KMS-11 (cell line): ENCODE data around the gene PPP1R12A.
"Not testable (repeated sequence)": the region's sequence is repeated elsewhere in the genome, so short reads cannot be mapped to it uniquely, and the experiment has no call there.

Experiments
- H2AFZ ChIP-seq: fragments of 200-600 bp; sonication (generic); 2 replicates; pipeline ENCODE4 v1.6.1; 2016; ENCODE audit warnings: antibody characterized with exemption, mixed run types, low read depth
- H3K27ac ChIP-seq: fragments of 200-600 bp; sonication (generic); 2 replicates; pipeline ENCODE4 v1.6.1; 2016; ENCODE audit warnings: mild to moderate bottlenecking, mixed run types
- H3K27me3 ChIP-seq: fragments of 200-600 bp; sonication (generic); 2 replicates; pipeline ENCODE4 v1.6.1; 2017; ENCODE audit warnings: mild to moderate bottlenecking, low read depth, mixed run types, moderate library complexity; ENCODE audit not compliant: insufficient read depth
- H3K36me3 ChIP-seq: fragments of 200-600 bp; sonication (generic); 2 replicates; pipeline ENCODE4 v1.6.1; 2017; ENCODE audit warnings: mild to moderate bottlenecking, mixed run types; ENCODE audit not compliant: insufficient read depth
- H3K4me1 ChIP-seq: fragments of 200-600 bp; sonication (generic); 2 replicates; pipeline ENCODE4 v1.6.1; 2016; ENCODE audit warnings: mild to moderate bottlenecking, low read depth, mixed run types; ENCODE audit not compliant: poor library complexity, severe bottlenecking
- H3K4me2 ChIP-seq: fragments of 200-600 bp; sonication (generic); 2 replicates; pipeline ENCODE4 v1.7.0; 2016; ENCODE audit warnings: mild to moderate bottlenecking, mixed run types
- H3K4me3 ChIP-seq: fragments of 200-600 bp; sonication (generic); IDR thresholded peaks from 2 replicates; pipeline ENCODE4 v1.6.1; 2017; ENCODE audit warnings: low read depth, low read length, mixed read lengths; ENCODE audit not compliant: insufficient read depth
- H3K79me2 ChIP-seq: fragments of 200-600 bp; sonication (generic); 2 replicates; pipeline ENCODE4 v1.6.1; 2016; ENCODE audit warnings: low read depth, mixed run types; ENCODE audit not compliant: insufficient read depth
- H3K9ac ChIP-seq: fragments of 200-600 bp; sonication (generic); 2 replicates; pipeline ENCODE4 v1.6.1; 2016; ENCODE audit warnings: mild to moderate bottlenecking, mixed run types
- H4K20me1 ChIP-seq: fragments of 200-600 bp; sonication (generic); 2 replicates; pipeline ENCODE4 v1.6.1; 2016; ENCODE audit warnings: mild to moderate bottlenecking, mixed run types; ENCODE audit not compliant: insufficient read depth
- CTCF ChIP-seq: fragments of 200-600 bp; sonication (generic); conservative IDR thresholded peaks from 2 replicates; pipeline ENCODE4 v1.6.1; 2017; ENCODE audit warnings: low read depth, mild to moderate bottlenecking, antibody characterized with exemption, low read length, moderate library complexity, mixed read lengths

PPP1R12A gene

GRCh38 chr12:79978692-79979091 is 43.8 kb upstream of the PPP1R12A start:
- Histone ChIP-seq H3K27ac (no peak overlapping the region), H3K9ac (no peak overlapping the region), H4K20me1 (no peaks in the 10 kb centered on the region), H3K36me3 (no peaks in the 10 kb centered on the region), H3K4me1 (no peaks in the 10 kb centered on the region), H3K27me3 (no peaks in the 10 kb centered on the region), H3K79me2 (no peaks in the 10 kb centered on the region), H3K4me2 (no peak overlapping the region), H2AFZ (no peak overlapping the region), H3K4me3 (no peak overlapping the region)
- TF ChIP-seq CTCF, result no peak

- H3K4me1 ChIP-seq, H3K27ac ChIP-seq, H3K4me3 ChIP-seq, H3K9ac ChIP-seq, H4K20me1 ChIP-seq, H3K27me3 ChIP-seq, H3K79me2 ChIP-seq, H3K4me2 ChIP-seq, H3K36me3 ChIP-seq, H2AFZ ChIP-seq: not testable (repeated sequence)
Measured at GRCh38 chr12:79977856-79978460, 43.1 kb upstream of the PPP1R12A start.

- no peaks in the 10 kb centered on the region for H4K20me1 ChIP-seq
- TF ChIP-seq CTCF, result no peak
- H3K36me3 ChIP-seq, result no peaks in the 10 kb centered on the region
- H3K4me2 ChIP-seq, result no peak overlapping the region
- H3K27me3 ChIP-seq, result no peaks in the 10 kb centered on the region
- H3K4me1 ChIP-seq, result no peaks in the 10 kb centered on the region
- H3K4me3 ChIP-seq, result no peak overlapping the region
- H3K9ac ChIP-seq, result no peak overlapping the region
- no peaks in the 10 kb centered on the region for H3K79me2 ChIP-seq
- H3K27ac ChIP-seq, result no peak overlapping the region
- no peak overlapping the region for H2AFZ ChIP-seq
Measured at GRCh38 chr12:79975143-79975542, 40.2 kb upstream of the PPP1R12A start.

- no peak for TF ChIP-seq CTCF
- Histone ChIP-seq H3K9ac (no peak overlapping the region), H3K4me2 (no peak overlapping the region), H3K36me3 (no peaks in the 10 kb centered on the region), H2AFZ (no peak overlapping the region), H3K79me2 (no peaks in the 10 kb centered on the region), H3K4me3 (no peak overlapping the region), H3K27ac (no peak overlapping the region), H3K27me3 (no peaks in the 10 kb centered on the region), H3K4me1 (no peaks in the 10 kb centered on the region), H4K20me1 (no peaks in the 10 kb centered on the region)
Measured at GRCh38 chr12:79973801-79974200, 38.9 kb upstream of the PPP1R12A start.

- Histone ChIP-seq H3K27ac (no peak overlapping the region), H3K79me2 (no peaks in the 10 kb centered on the region), H2AFZ (peak overlapping the region; percentile 4; the same call in 1 of the 2 replicates), H3K9ac (no peak overlapping the region), H3K4me3 (no peak overlapping the region), H3K4me1 (peaks cover 11% of the 10 kb centered on the region), H3K36me3 (no peaks in the 10 kb centered on the region), H3K4me2 (peak overlapping the region; percentile 1; the same call in 1 of the 2 replicates), H4K20me1 (no peaks in the 10 kb centered on the region), H3K27me3 (no peaks in the 10 kb centered on the region)
- no peak for TF ChIP-seq CTCF
Measured at GRCh38 chr12:79964100-79964627, 29.3 kb upstream of the PPP1R12A start.
